ENCODE data around the gene IGSF11.

IGSF11 gene

DNA sequence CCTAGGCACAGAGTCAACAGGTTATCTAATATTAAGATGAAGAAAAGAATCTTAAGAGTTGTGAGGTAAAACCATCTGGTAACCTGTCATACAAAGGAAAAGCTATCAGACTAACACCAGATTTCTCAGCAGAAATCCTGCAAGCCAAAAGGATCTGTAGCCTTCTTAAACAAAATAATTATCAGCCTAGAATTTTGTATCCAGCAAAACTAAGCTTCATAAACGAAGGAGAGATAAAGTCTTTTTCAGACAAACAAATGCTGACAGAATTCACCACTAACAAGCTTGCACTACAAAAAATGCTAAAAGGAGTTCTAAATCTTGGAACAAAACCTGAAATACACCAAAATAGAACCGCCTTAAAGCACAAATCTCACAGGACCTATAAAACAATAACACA, 9.9 kb upstream of the IGSF11 start:
- no peak for DNase-seq (ENCODE audit: low spot score)
- TF ChIP-seq, protein P1, sequence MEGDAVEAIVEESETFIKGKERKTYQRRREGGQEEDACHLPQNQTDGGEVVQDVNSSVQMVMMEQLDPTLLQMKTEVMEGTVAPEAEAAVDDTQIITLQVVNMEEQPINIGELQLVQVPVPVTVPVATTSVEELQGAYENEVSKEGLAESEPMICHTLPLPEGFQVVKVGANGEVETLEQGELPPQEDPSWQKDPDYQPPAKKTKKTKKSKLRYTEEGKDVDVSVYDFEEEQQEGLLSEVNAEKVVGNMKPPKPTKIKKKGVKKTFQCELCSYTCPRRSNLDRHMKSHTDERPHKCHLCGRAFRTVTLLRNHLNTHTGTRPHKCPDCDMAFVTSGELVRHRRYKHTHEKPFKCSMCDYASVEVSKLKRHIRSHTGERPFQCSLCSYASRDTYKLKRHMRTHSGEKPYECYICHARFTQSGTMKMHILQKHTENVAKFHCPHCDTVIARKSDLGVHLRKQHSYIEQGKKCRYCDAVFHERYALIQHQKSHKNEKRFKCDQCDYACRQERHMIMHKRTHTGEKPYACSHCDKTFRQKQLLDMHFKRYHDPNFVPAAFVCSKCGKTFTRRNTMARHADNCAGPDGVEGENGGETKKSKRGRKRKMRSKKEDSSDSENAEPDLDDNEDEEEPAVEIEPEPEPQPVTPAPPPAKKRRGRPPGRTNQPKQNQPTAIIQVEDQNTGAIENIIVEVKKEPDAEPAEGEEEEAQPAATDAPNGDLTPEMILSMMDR (IDR thresholded peaks at IDR 0.05; ENCODE audit: extremely low read depth, missing control alignments) = no peak

DNA sequence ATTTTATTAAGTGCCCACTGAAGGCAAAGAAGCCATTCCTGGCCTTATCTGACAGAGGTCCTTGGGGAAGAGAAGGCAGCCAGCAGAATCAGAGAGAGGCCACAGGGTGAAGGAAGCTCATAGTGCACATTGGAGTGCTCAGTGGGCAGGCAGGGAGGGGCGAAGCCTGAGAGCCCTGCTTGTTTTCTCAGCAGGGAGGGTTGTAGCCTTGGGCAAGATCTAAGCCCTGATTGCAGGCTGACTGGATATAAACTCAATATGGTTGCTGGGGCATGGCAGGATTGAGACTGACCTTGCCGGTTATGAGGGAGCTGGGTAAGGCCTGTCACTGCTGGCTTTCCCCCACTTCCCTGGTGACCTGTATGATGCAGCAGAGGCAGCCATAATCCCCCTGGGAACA, 7.5 kb upstream of the IGSF11 start:
- TF ChIP-seq, protein P1 (IDR thresholded peaks at IDR 0.05; ENCODE audit: extremely low read depth, missing control alignments) = no peak
- no peak for DNase-seq (ENCODE audit: low spot score)

DNA sequence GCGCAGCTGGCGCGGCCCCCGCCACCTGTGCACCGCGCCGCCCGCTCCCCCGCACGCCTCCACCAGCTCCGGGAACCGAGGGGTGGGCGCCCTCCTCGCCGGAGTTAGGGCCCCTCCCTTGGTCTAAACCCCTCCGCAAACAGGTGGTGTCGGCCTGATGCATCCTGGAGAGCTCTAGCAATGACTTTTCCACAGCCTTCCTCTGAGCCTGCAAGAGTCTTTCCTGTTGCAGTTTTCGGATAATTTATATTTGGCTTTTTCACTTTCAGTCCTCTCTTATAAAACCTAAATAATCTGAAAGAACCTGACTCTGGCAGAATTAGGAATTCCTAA, 334 bp upstream of the IGSF11 start:
- TF ChIP-seq, protein P1 (IDR thresholded peaks at IDR 0.05; ENCODE audit: extremely low read depth, missing control alignments) = no peak
- no peak for DNase-seq (ENCODE audit: low spot score)

DNA sequence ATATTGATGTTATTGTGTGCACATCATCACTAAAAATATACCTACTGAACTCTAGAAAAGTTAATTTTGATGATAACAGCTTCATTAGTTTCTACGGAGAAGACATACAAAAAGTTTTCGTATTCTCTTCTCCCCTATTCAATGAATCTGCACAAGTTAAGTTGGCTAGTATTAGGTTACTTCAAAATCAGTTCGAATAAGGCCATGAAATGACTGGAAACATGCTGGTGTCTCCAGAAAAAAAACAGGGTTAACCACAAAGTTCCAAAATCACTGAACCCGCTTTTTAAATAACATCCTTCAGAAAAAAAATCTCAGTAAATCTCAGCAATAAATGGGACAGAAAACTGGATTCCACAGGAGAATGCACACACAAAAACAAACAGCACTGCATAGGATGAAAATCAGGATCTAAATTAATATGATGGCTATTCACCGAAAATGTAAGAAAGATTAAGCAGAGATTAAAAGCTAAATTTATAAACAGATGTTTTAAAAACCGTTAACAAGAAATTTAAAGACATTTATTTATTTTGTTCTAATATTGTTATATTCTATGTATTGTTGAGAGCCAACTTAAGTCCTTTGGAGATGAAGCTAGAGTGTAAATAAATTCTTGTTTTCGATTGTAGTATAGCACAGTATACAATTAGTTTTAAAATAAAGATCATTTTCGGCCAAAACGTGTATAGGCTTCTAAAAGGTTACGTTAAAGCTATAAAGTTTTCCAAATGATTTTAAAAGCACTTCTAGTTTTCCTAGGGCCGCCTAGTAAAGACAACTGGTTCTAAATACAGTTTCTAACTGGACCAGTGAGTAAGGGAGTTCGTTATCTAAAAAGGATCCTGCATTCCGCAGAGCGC, 1.0 kb downstream of the IGSF11 start:
- no peak for DNase-seq (ENCODE audit: low spot score)
- TF ChIP-seq, protein P1 (IDR thresholded peaks at IDR 0.05; ENCODE audit: extremely low read depth, missing control alignments) = no peak

DNA sequence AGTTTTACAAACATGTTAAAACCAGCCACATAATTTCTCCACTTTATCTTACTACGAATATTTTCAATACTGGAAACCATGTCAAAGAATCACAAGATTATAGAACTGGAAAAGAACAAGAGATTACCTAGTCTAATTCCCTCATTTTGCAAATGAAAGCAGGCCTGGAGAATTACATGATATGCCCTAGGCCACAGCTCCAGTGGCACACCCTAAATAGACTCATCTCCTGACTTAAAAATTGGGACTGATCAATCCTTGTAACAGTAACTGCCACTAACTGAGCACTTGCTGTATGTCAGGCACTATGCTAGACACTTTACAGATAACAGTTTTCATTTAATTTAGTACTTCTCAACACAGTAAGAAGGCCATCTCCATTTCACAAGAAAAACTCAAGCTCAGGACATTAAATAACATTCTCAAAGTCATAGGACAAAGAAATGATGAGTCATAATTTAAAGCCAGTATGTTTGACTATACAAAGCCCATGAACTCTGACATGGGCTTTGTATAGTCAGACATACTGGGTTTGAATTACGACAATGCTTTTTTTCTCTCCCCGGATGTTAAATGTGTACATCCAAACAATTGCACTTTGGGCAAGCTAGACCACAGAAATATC, 9.4 kb downstream of the IGSF11 start:
- DNase-seq (ENCODE audit: low spot score) = no peak
- TF ChIP-seq, protein P1 (IDR thresholded peaks at IDR 0.05; ENCODE audit: extremely low read depth, missing control alignments) = no peak

DNA sequence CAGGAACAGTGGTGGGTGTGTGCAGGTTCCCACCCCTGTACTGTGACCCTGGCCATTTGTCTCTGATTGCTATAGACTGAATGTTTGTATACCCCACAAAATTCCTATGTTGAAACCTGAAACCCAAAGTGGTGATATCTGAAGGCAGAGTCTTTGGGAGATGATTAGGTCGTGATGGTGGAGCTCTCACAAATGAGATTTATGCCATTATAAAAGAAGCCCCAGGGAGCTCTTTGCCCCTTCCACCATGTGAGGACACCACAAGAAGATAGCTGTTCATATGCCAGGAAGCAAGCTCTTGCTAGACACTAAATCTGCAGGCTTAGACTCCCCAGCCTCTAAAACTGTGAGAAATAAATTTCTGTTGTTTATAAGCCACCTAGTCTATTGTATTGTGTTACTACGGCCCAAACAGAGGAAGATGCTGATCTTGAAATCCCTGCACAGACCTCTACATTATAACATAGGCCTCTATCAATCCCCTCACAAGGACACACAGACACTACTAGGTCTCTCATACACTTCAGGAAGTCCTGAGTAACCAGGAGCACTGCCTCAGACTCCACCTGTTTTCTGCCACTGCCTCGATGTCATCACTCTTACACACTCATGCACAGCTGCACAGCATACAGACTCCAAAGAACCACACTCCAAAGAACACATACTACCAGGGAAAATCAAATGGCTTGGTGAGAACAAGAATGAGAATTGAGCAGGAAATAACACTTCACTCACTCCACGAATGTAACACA, 14.7 kb downstream of the IGSF11 start:
- TF ChIP-seq, protein P1 (IDR thresholded peaks at IDR 0.05; ENCODE audit: extremely low read depth, missing control alignments) = no peak
- DNase-seq (ENCODE audit: low spot score) = no peak

Data from GM20000 (cell line).